SIG-M5 treated with dmso at 0.1 percent for 504 hours (cell line): ENCODE data around the gene PEX11A.

Source experiments
- DNase-seq: peaks from one replicate; lab custom pipeline; 2025; ENCODE audit not compliant: unreplicated experiment; lab: John Stamatoyannopoulos, UW

PEX11A gene

GRCh38 chr15:89631902-89632264 lies 58.7 kb downstream of the PEX11A start:
- DNase-seq = no peak
